CD4-positive, alpha-beta T cell (primary cell): ENCODE data around the gene NR2F1. TPM values are rescaled to one million over a fixed set of nuclear protein-coding genes. Genes with fewer than 3 reads are reported as not detected.

ENCODE experiments used
- ATAC-seq: fragments of 200-7000 bp; cut with Tn5 transposase; one replicate; pipeline ENCODE4 v1.10.0; 2022; ENCODE audit warnings: mild to moderate bottlenecking; ENCODE audit not compliant: poor library complexity
- CTCF ChIA-PET: fragments of 350-600 bp; sonication (Branson Sonifier 250); formaldehyde crosslinking; loops from one replicate; lab custom pipeline; 2021; ENCODE audit warnings: antibody characterized with exemption, inconsistent platforms; lab: Charles Lee
- POLR2A ChIA-PET: fragments of 350-600 bp; sonication (Branson Sonifier 250); formaldehyde crosslinking; loops from one replicate; lab custom pipeline; 2021; ENCODE audit warnings: antibody characterized with exemption, inconsistent platforms; lab: Charles Lee
- DNase-seq, 14 experiments: peaks; one replicate each; pipeline ENCODE4 v3.0.0-alpha.2; 2013 to 2020; ENCODE audit warnings: mixed read lengths in 2 of 14
- H3K27ac ChIP-seq, 2 donors: one replicate each; pipeline versions ENCODE4 v1.5.1 to v1.7.0; 2013; ENCODE audit warnings: low read length in 2 of 2, low read depth in 1 of 2, mild to moderate bottlenecking in 1 of 2
- H3K27me3 ChIP-seq, 2 experiments: 1 replicate in 1 of 2; 2 replicates in 1 of 2; pipeline versions ENCODE4 v1.6.1 to v1.7.0; 2013; ENCODE audit warnings: low read length in 2 of 2, control low read depth in 1 of 2, mild to moderate bottlenecking in 1 of 2, moderate library complexity in 1 of 2; ENCODE audit not compliant: insufficient read depth in 2 of 2, control insufficient read depth in 1 of 2
- H3K36me3 ChIP-seq: one replicate; pipeline ENCODE4 v1.6.1; 2013; ENCODE audit warnings: low read length, control low read depth; ENCODE audit not compliant: insufficient read depth
- H3K4me1 ChIP-seq: one replicate; pipeline ENCODE4 v1.6.1; 2013; ENCODE audit warnings: low read length, control low read depth; ENCODE audit not compliant: insufficient read depth
- H3K4me3 ChIP-seq: one replicate; pipeline ENCODE4 v1.5.1; 2013; ENCODE audit warnings: mild to moderate bottlenecking, low read length, moderate library complexity
- H3K9me3 ChIP-seq, 2 experiments: 1 replicate in 1 of 2; 2 replicates in 1 of 2; pipeline versions ENCODE4 v1.6.1 to v1.7.0; 2013; ENCODE audit warnings: low read length in 2 of 2, mild to moderate bottlenecking in 2 of 2, control low read depth in 1 of 2, moderate library complexity in 1 of 2; ENCODE audit not compliant: control insufficient read depth in 1 of 2, insufficient read depth in 1 of 2
- H3K27ac Mint-ChIP-seq: one replicate; pipeline ENCODE4 v1.8.0; 2020; ENCODE audit warnings: mixed read lengths
- H3K27me3 Mint-ChIP-seq: one replicate; pipeline ENCODE4 v1.8.0; 2021; ENCODE audit warnings: mixed read lengths
- H3K36me3 Mint-ChIP-seq: one replicate; pipeline ENCODE4 v1.8.0; 2021; ENCODE audit warnings: low read depth, mixed read lengths
- H3K4me1 Mint-ChIP-seq: one replicate; pipeline ENCODE4 v1.8.0; 2021; ENCODE audit warnings: low read depth, mixed read lengths
- H3K4me3 Mint-ChIP-seq: one replicate; pipeline ENCODE4 v1.8.0; 2020; ENCODE audit warnings: mild to moderate bottlenecking, mixed read lengths
- H3K9me3 Mint-ChIP-seq: one replicate; pipeline ENCODE4 v1.8.0; 2020; ENCODE audit warnings: mixed read lengths
- intact Hi-C, 2 experiments: fragments of 100-400 bp; cut with DNase I in 1 of 2; cut with micrococcal nuclease in 1 of 2; formaldehyde crosslinking; loops; one replicate each; pipeline versions ENCODE4 v1.15.1 to v1.9.0; 2023 to 2025; cut with DNase I, micrococcal nuclease
- total RNA-seq, 174 experiments: library from RNA in 2 of 174; stranded (reverse) in 2 of 174; gene quantifications; one replicate each; pipeline ENCODE4 v1.2.3 and lab custom pipeline; 2021 to 2026
- TF ChIP-seq, protein P1 (sequence below): fragments of 200-600 bp; IDR thresholded peaks from one replicate; pipeline ENCODE4 v1.8.0; 2022; ENCODE audit warnings: antibody characterized with exemption, mild to moderate bottlenecking

Gene NR2F1
- total RNA-seq, 2 experiments from 2014 or later: not detected

DNA sequence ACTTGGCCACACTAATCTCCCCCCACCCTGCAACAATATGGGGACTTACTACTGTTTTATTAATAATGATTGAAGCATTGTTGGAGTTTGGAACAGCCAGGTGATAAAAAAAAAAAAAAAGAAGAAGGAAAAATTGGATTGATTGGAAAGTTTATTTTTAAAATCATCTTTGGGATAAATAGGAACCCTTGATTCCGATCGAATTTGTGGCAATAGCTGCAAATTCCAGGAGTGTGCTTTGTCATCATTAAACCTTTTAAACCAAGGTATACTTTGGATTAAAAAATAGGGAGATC lies 907 bp upstream of the NR2F1 start:
- intact Hi-C loops: loop anchor here (5.0 kb wide), 2 partner anchors 35 to 1155 kb away; no protein-coding TSS in a partner anchor
- CTCF ChIA-PET: interaction anchor here (0.7 kb wide), 1 partner anchor 525 kb away, joined by 3 read pairs; no protein-coding TSS in a partner anchor
- ATAC-seq (no peak), DNase-seq (no peak)
- peaks cover 0 to 43% of the 10 kb centered on the region in 2 experiments for H3K9me3 ChIP-seq
- no peaks in the 10 kb centered on the region for H3K36me3 ChIP-seq
- H3K4me1 Mint-ChIP-seq: peaks cover 31% of the 10 kb centered on the region
- POLR2A ChIA-PET: interaction anchor here (0.6 kb wide), 1 partner anchor 944 kb away, joined by 4 read pairs; no protein-coding TSS in a partner anchor
- peaks cover 55% of the 10 kb centered on the region for H3K27me3 Mint-ChIP-seq
- no peaks in the 10 kb centered on the region for H3K9me3 Mint-ChIP-seq
- no peak overlapping the region for H3K27ac Mint-ChIP-seq
- no peak overlapping the region for H3K27ac ChIP-seq
- H3K4me1 ChIP-seq: peaks cover 57% of the 10 kb centered on the region
- no peaks in the 10 kb centered on the region for H3K36me3 Mint-ChIP-seq
- no peak overlapping the region for H3K4me3 Mint-ChIP-seq
- no peak overlapping the region for H3K4me3 ChIP-seq
- peaks cover 68 to 81% of the 10 kb centered on the region in 2 experiments for H3K27me3 ChIP-seq
- TF ChIP-seq, protein P1, sequence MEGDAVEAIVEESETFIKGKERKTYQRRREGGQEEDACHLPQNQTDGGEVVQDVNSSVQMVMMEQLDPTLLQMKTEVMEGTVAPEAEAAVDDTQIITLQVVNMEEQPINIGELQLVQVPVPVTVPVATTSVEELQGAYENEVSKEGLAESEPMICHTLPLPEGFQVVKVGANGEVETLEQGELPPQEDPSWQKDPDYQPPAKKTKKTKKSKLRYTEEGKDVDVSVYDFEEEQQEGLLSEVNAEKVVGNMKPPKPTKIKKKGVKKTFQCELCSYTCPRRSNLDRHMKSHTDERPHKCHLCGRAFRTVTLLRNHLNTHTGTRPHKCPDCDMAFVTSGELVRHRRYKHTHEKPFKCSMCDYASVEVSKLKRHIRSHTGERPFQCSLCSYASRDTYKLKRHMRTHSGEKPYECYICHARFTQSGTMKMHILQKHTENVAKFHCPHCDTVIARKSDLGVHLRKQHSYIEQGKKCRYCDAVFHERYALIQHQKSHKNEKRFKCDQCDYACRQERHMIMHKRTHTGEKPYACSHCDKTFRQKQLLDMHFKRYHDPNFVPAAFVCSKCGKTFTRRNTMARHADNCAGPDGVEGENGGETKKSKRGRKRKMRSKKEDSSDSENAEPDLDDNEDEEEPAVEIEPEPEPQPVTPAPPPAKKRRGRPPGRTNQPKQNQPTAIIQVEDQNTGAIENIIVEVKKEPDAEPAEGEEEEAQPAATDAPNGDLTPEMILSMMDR: no peak

DNA sequence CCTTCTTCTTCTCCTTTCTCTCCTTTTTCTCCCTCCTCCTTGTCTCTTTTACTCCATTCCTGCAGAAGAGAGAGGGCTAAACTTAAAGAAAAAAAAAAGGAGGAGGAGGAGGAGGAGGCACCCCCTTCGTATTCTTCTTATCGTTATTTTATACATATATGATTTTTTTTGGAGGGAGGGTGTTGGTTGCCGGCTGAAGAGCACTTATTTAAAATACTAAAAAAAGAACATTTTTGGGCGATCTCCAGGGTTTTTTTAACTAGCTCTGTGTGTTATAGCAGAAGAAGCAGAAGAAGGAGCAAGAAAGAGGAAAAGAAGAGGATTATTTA lies 381 bp downstream of the NR2F1 start:
- Histone ChIP-seq H3K4me1 (peaks cover 64% of the 10 kb centered on the region), H3K27me3 (peaks cover 68 to 78% of the 10 kb centered on the region in 2 experiments), H3K9me3 (peaks cover 0 to 50% of the 10 kb centered on the region in 2 experiments), H3K36me3 (no peaks in the 10 kb centered on the region), H3K27ac (no peak overlapping the region), H3K4me3 (no peak overlapping the region)
- Mint-ChIP-seq H3K9me3 (no peaks in the 10 kb centered on the region), H3K4me1 (peaks cover 34% of the 10 kb centered on the region), H3K36me3 (no peaks in the 10 kb centered on the region), H3K4me3 (no peak overlapping the region), H3K27me3 (peaks cover 53% of the 10 kb centered on the region), H3K27ac (no peak overlapping the region)
- intact Hi-C loops: loop anchor here (5.0 kb wide), 2 partner anchors 34 to 1154 kb away; no protein-coding TSS in a partner anchor
- ChIA-PET CTCF (interaction anchor here (0.7 kb wide), 1 partner anchor 218 kb away, joined by 3 read pairs; no protein-coding TSS in a partner anchor), POLR2A (interaction anchor here (0.8 kb wide), 1 partner anchor 10 kb away, joined by 3 read pairs; no protein-coding TSS in a partner anchor)
- TF ChIP-seq, protein P1: no peak
- ATAC-seq (no peak), DNase-seq (no peak)

DNA sequence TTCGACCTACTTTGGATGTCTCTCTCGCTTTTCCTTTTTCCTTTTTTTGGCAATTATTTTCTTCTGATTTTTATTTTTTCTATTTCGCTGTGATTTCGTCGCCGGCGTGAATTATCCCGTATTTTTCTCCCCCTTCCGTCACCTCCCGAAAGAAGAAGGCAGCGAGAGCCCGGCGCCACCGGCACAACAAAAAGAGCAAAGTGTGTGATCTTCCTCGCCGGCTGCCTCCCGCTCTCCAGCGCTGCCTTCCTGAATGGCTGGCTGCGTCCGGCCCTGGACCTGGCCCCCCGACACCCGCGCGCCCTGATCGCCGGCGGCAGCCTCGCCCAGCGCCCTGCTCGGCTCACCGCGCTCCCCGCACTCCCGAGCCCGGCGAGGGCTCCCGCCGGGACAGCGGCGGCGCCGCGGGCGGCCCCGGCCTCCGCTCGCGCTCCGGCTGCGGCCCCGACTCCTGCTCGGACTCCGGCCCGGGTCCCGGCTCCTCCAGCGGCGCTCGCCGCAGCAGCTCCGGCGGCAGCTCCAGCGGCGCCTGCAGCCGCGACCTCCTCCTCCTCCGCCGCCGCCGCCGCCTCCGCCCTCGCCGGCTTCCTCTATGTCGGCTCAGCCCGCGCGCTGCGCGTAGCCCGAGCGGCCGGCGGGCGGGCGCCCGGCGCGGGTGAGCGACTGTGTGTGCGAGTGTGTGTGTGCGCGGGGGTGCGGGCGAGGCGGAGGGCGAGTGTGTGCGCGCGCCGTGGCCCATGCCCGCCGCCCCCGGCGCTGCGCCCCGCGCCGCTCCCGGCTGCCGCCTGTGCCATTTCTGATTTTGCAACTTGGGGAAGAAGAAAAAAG lies 960 bp downstream of the NR2F1 start:
- Histone ChIP-seq H3K27ac (no peak overlapping the region), H3K27me3 (peaks cover 66 to 77% of the 10 kb centered on the region in 2 experiments), H3K4me3 (no peak overlapping the region), H3K9me3 (peaks cover 0 to 49% of the 10 kb centered on the region in 2 experiments), H3K4me1 (peaks cover 59% of the 10 kb centered on the region), H3K36me3 (no peaks in the 10 kb centered on the region)
- ATAC-seq: peak; percentile 20
- Mint-ChIP-seq H3K27ac (no peak overlapping the region), H3K36me3 (no peaks in the 10 kb centered on the region), H3K9me3 (no peaks in the 10 kb centered on the region), H3K4me1 (peaks cover 29% of the 10 kb centered on the region), H3K27me3 (peaks cover 53% of the 10 kb centered on the region), H3K4me3 (no peak overlapping the region)
- CTCF ChIA-PET: no interaction called here
- intact Hi-C loops: loop anchor here (5.0 kb wide), 2 partner anchors 33 to 1153 kb away; no protein-coding TSS in a partner anchor
- POLR2A ChIA-PET: interaction anchor here (0.7 to 0.8 kb wide), 2 partner anchors 9 to 255 kb away, joined by 3 read pairs; no protein-coding TSS in a partner anchor
- DNase-seq: peak in 6 of 14 experiments; percentile 24 to 67 (median 30)
- TF ChIP-seq, protein P1: no peak
